Measurements from ENCODE around the gene CFAP43.

CFAP43 gene, protein sequence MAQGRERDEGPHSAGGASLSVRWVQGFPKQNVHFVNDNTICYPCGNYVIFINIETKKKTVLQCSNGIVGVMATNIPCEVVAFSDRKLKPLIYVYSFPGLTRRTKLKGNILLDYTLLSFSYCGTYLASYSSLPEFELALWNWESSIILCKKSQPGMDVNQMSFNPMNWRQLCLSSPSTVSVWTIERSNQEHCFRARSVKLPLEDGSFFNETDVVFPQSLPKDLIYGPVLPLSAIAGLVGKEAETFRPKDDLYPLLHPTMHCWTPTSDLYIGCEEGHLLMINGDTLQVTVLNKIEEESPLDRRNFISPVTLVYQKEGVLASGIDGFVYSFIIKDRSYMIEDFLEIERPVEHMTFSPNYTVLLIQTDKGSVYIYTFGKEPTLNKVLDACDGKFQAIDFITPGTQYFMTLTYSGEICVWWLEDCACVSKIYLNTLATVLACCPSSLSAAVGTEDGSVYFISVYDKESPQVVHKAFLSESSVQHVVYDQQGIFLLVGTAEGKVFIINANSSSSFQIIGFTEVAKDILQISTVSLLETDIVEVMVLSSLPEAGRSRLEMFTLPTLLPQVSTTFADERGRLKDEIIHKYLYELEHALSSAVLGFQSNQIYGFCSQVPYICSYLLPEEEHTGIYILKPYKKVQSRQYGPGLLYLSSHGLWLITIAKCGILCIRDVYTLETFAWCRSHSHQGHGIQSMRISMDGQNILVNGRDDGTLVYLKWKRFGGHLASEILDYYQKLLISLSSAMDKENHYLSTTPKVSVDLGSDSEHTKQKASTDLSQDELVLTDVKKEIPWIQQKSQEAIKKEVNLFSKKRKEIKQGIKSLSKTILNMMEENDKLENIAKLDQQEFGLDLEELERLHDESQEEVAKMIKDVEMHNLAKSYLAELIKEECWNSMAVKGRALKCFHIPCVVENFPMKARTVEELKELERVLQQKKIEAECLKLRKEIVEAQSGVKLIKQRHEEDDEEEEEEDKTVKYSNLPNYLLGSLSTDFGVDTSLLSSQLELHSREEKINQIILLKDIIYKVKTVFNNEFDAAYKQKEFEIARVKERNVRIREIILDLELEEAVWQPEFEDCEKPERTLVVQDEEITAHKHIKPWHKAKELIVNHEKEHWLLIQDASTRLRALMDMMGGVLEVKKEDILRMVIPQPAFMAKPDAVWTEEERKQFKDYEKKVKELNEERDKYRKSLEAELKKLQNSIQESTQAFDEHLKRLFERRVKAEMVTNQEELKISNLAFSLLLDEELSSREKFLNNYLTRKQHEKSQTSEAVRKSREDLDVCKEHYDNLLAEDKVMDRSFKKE (N-terminal part only)

GRCh38 chr10:104231784-104232612, at the start of gene CFAP43:
TSS of gene CFAP43 (minus strand) at chr10:104232364. CDS start at chr10:104232246, 118 bp downstream.
- peak within 1 kb of the TSS; percentile 81 for H3K4me3 ChIP-seq (ENCODE audit: low read depth, low read length)
- DNase-seq (ENCODE audit: low read depth, low spot score): peak; percentile 95
- no peak for TF ChIP-seq CTCF (IDR thresholded peaks at IDR 0.05; ENCODE audit: low read depth, low read length)
- in situ Hi-C loops (cut with HindIII; ENCODE audit: low sequenced_read_pairs): no loop called here

- in situ Hi-C loops (cut with HindIII; ENCODE audit: low sequenced_read_pairs): no loop called here
- TF ChIP-seq CTCF (IDR thresholded peaks at IDR 0.05; ENCODE audit: low read depth, low read length): no peak
- no peak for DNase-seq (ENCODE audit: low read depth, low spot score)
- H3K4me3 ChIP-seq (ENCODE audit: low read depth, low read length): no peak overlapping the region
Measured at GRCh38 chr10:104281694-104282093, 49.5 kb upstream of the CFAP43 start.

DNA sequence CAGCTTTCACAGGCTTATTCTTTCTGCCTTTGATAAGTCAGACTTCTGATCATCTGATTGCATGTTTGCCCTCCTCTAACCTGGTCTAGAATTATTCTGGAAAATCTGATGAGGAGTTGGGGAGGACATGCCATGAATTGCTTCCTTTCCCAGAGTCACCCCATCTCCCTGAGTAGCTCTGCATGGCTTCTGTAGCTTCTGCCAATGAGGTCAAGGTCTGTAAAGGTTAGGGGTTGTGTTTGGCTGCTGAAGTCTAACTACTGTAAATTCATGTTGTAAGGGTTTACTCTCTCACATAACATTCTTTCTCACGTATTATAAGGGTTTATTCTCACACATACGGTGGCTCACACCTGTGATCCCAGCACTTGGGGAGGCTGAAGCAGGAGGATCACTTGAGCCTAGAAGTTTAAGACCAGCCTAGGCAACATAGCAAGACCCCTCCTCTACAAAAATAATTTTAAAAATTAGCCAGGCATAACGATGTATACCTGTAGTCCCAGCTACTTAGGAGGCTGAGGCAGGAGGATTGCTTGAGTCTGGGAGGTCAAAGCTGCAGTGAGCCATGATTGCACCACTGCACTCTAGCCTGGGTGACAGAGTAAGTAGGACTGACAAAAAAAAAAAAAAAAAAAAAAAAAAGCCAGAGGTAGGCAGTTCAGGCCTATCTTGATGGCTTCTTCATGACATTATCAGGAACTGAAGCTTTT, 47.5 kb upstream of the CFAP43 start:
- H3K4me3 ChIP-seq (ENCODE audit: low read depth, low read length): no peak overlapping the region
- DNase-seq (ENCODE audit: low read depth, low spot score): no peak
- no peak for TF ChIP-seq CTCF (IDR thresholded peaks at IDR 0.05; ENCODE audit: low read depth, low read length)
- in situ Hi-C loops (cut with HindIII; ENCODE audit: low sequenced_read_pairs): no loop called here

- in situ Hi-C loops (cut with HindIII; ENCODE audit: low sequenced_read_pairs): no loop called here
- no peak for TF ChIP-seq CTCF (IDR thresholded peaks at IDR 0.05; ENCODE audit: low read depth, low read length)
- DNase-seq (ENCODE audit: low read depth, low spot score): no peak
- H3K4me3 ChIP-seq (ENCODE audit: low read depth, low read length): no peak overlapping the region
Measured at GRCh38 chr10:104277785-104278184, 45.6 kb upstream of the CFAP43 start.

DNA sequence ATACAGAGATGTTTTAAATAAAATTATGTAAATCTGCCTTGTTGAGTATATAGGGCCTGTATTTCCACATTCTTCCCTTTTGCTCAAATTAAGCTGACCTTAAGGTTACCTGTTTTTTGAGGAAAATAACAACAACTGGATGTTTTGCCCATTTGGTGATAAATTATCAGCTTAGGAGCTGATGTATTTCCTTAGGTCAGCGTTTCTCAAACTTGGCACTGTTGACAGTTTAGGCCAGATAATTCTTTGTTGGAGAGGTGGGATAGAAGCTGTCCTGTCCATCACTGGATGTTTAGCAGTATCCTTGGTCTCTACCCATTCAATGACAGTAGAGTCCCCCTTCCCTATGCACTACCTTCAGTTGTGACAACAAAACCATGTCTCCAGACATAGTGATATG, 44.0 kb upstream of the CFAP43 start:
- no peak for DNase-seq (ENCODE audit: low read depth, low spot score)
- no peak for TF ChIP-seq CTCF (IDR thresholded peaks at IDR 0.05; ENCODE audit: low read depth, low read length)
- no peak overlapping the region for H3K4me3 ChIP-seq (ENCODE audit: low read depth, low read length)
- in situ Hi-C loops (cut with HindIII; ENCODE audit: low sequenced_read_pairs): no loop called here

Data from astrocyte of the spinal cord (primary cell).